MG63 (cell line): ENCODE results near the gene MACROD2. TPM values are rescaled to one million over a fixed set of nuclear protein-coding genes. Genes with fewer than 3 reads are reported as not detected.

Experiments
- DNase-seq: peaks from one replicate; pipeline ENCODE4 v3.0.0-alpha.2; 2020
- H3K27me3 ChIP-seq: fragments of 250-450 bp; sonication (Bioruptor Pico); 2 replicates; pipeline ENCODE4 v1.5.1; 2020; ENCODE audit warnings: mild to moderate bottlenecking, moderate library complexity
- H3K36me3 ChIP-seq: fragments of 250-450 bp; sonication (Bioruptor Pico); 2 replicates; pipeline ENCODE4 v1.5.1; 2020; ENCODE audit warnings: mild to moderate bottlenecking, moderate library complexity
- H3K4me3 ChIP-seq: fragments of 250-450 bp; sonication (Bioruptor Pico); 2 replicates; pipeline ENCODE4 v1.5.1; 2020; ENCODE audit warnings: mild to moderate bottlenecking, moderate library complexity
- H3K9me3 ChIP-seq: fragments of 250-450 bp; sonication (Bioruptor Pico); 2 replicates; pipeline ENCODE4 v1.5.1; 2020; ENCODE audit warnings: mild to moderate bottlenecking, moderate library complexity
- total RNA-seq: library from RNA; depleted of rRNA; stranded (reverse); fragments of >200 nt; shearing (Covaris generic); gene quantifications from 2 replicates; pipeline ENCODE4 v1.2.3, GENCODE V29; 2014; ENCODE audit warnings: low replicate concordance

The MACROD2 gene
- total RNA-seq, 1 experiment from 2014 or later: 0.66 TPM

- Histone ChIP-seq H3K4me3 (no peak overlapping the region), H3K27me3 (no peaks in the 10 kb centered on the region), H3K9me3 (no peaks in the 10 kb centered on the region), H3K36me3 (no peaks in the 10 kb centered on the region)
- DNase-seq: no peak
These were observed 1401.6 kb downstream of the MACROD2 start for GRCh38 chr20:15396900-15397299.

GRCh38 chr20:15399781-15400180 lies 1404.5 kb downstream of the MACROD2 start:
- no peak for DNase-seq
- H3K4me3 ChIP-seq: no peak overlapping the region
- H3K36me3 ChIP-seq: no peaks in the 10 kb centered on the region
- H3K9me3 ChIP-seq: no peaks in the 10 kb centered on the region
- no peaks in the 10 kb centered on the region for H3K27me3 ChIP-seq

GRCh38 chr20:15406072-15406471 lies 1410.8 kb downstream of the MACROD2 start:
- Histone ChIP-seq H3K27me3 (no peaks in the 10 kb centered on the region), H3K4me3 (no peak overlapping the region), H3K9me3 (no peaks in the 10 kb centered on the region), H3K36me3 (no peaks in the 10 kb centered on the region)
- DNase-seq: no peak

DNA sequence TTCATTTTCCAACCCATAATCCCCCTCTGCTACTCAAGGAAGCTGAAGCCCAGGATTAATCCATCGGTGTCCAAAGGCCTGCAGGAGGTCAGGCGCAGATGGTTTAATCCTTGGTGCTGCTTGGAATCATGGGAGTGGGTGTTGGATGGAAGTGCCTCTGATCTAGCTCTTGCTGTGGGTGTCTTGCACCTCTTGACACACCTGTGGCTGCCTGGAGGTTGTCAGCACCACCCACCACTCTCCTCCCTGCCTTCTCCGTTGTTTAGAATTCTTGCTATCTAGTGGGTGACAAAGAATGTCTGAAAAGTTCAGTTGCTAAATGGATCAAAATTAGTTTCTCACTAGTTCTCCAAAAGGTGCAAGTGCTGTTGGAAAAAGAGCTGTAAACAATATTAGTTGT lies 1416.5 kb downstream of the MACROD2 start:
- no peak for DNase-seq
- H3K4me3 ChIP-seq: no peak overlapping the region
- H3K27me3 ChIP-seq: no peaks in the 10 kb centered on the region
- no peaks in the 10 kb centered on the region for H3K36me3 ChIP-seq
- H3K9me3 ChIP-seq: no peaks in the 10 kb centered on the region

- H3K9me3 ChIP-seq: no peaks in the 10 kb centered on the region
- no peaks in the 10 kb centered on the region for H3K36me3 ChIP-seq
- no peak overlapping the region for H3K4me3 ChIP-seq
- no peak for DNase-seq
- H3K27me3 ChIP-seq: no peaks in the 10 kb centered on the region
These were observed 1420.6 kb downstream of the MACROD2 start for GRCh38 chr20:15415908-15416307.

GRCh38 chr20:15419856-15420255 lies 1424.5 kb downstream of the MACROD2 start:
- DNase-seq: no peak
- Histone ChIP-seq H3K4me3 (no peak overlapping the region), H3K27me3 (no peaks in the 10 kb centered on the region), H3K36me3 (no peaks in the 10 kb centered on the region), H3K9me3 (no peaks in the 10 kb centered on the region)

DNA sequence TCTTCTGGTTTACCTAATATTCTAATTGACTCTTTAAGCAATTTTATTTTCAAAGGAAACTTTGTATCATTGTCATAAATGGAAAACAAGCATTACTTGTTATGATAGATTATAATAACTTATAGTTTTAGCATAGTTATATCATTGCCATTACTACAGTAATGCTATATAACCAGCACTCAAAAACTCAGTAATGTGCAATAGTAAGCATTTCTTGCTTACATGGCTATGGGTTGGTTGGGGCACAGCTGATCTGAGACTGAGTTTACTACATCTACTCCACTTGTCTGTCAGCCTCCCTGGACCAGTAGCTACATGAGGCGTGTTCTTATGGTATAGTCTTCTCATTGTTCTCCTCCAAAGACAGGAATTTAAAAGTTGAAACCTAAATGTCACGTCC lies 1427.7 kb downstream of the MACROD2 start:
- Histone ChIP-seq H3K9me3 (no peaks in the 10 kb centered on the region), H3K4me3 (no peak overlapping the region), H3K27me3 (no peaks in the 10 kb centered on the region), H3K36me3 (no peaks in the 10 kb centered on the region)
- DNase-seq: no peak

- Histone ChIP-seq H3K36me3 (no peaks in the 10 kb centered on the region), H3K4me3 (no peak overlapping the region), H3K9me3 (no peaks in the 10 kb centered on the region), H3K27me3 (no peaks in the 10 kb centered on the region)
- no peak for DNase-seq
These were observed 1444.2 kb downstream of the MACROD2 start for GRCh38 chr20:15439551-15439950.

- no peak for DNase-seq
- Histone ChIP-seq H3K9me3 (no peaks in the 10 kb centered on the region), H3K36me3 (no peaks in the 10 kb centered on the region), H3K4me3 (no peak overlapping the region), H3K27me3 (no peaks in the 10 kb centered on the region)
These were observed 1444.9 kb downstream of the MACROD2 start for GRCh38 chr20:15440049-15440820.

DNA sequence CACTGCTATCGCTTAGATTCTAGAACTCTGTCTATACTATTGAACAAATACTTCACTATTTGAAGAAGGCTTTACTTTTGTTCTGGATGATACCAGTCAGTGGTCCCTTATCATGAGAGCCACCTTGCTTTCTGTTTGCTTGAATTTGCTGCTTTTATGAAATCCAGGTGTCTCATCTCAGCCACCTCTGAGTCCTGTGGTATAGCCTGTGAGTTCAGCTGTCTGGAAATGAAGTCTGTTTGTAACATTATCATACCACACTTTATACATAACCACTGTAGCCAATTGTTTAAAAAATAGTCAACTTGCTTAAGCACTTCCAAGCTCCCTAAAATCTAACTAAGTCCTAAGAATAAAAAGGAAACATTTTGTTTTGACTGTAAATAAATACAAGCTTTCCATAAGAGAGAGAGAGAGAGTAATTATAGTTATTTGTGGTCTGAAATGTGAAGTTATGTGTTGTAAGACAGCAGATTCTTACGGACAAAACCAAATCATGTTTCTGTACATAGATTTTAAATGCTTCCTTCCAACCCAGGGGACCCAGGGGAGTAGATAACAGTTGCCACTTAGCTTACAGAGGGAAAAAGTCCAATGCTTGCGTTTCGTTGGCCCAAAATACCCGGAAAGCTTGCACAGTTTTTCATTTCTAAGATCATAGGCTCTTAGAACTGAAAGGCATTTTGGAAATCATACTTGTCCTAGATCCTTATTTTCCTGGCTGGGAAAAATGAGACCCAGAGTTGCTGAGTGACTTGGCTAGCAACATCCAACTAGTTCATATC lies 1449.9 kb downstream of the MACROD2 start:
- Histone ChIP-seq H3K9me3 (no peaks in the 10 kb centered on the region), H3K4me3 (no peak overlapping the region), H3K27me3 (no peaks in the 10 kb centered on the region), H3K36me3 (no peaks in the 10 kb centered on the region)
- no peak for DNase-seq

- DNase-seq: no peak
- Histone ChIP-seq H3K9me3 (no peaks in the 10 kb centered on the region), H3K36me3 (no peaks in the 10 kb centered on the region), H3K27me3 (no peaks in the 10 kb centered on the region), H3K4me3 (no peak overlapping the region)
These were observed 1451.1 kb downstream of the MACROD2 start for GRCh38 chr20:15446373-15446772.

DNA sequence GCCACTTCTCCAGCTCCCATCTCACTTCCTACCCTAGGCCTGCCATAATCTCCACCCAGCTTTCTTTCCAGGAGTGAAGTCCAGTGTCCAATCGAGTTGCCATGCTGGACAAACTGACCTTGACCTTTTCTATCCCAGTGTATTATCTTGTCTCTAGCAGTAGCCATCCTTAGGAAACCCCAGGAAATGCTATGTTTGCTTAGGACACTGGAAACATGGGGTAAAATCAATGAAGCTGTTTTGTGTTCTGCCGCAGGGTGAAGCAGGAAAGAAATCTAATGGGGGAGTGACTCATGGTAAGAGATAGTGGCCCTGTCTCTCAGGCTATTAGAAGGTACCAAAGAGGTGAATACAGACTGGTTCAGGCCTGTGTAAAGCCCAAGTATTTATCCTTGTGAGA lies 1452.2 kb downstream of the MACROD2 start:
- H3K27me3 ChIP-seq: no peaks in the 10 kb centered on the region
- H3K4me3 ChIP-seq: no peak overlapping the region
- H3K36me3 ChIP-seq: no peaks in the 10 kb centered on the region
- DNase-seq: no peak
- no peaks in the 10 kb centered on the region for H3K9me3 ChIP-seq

DNA sequence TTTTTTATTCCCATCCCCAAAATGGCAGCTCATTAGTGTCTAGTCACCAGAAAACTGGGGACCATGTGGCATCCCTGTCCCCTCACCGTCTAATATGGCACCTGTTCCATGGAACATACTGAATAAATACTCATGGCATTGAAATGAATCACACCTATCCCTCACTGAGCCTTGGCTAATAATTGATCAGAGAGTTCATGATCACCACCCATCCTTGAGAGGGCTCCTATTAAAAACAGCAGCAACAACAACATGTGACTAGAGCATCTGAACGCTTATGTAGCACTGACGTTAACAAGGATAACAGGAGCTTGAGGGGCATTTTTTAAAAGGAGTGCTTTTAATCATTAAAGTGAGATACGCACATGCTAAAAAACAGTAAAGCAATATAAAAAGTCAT lies 1453.7 kb downstream of the MACROD2 start:
- H3K4me3 ChIP-seq: no peak overlapping the region
- H3K9me3 ChIP-seq: no peaks in the 10 kb centered on the region
- H3K27me3 ChIP-seq: no peaks in the 10 kb centered on the region
- no peaks in the 10 kb centered on the region for H3K36me3 ChIP-seq
- DNase-seq: no peak

DNA sequence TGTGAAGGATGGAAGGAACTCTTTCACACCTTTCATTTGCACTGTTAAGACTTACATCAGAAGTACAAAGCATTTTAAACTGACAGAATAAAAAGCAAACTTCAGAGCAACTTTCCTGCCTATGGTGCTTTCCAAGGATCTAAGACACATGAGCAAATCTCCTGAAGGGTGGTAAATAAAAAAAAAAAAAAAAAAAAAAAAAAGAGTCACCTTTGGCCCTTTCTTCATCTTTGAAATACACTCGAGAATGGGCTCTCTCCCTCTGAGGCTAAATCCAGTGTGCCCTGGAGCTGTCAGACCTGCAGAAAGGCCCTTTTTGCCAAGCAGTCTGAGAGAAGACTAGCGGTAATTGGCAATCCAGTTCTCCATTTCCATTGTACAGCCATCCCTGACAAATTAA lies 1455.9 kb downstream of the MACROD2 start:
- Histone ChIP-seq H3K4me3 (no peak overlapping the region), H3K9me3 (no peaks in the 10 kb centered on the region), H3K36me3 (no peaks in the 10 kb centered on the region), H3K27me3 (no peaks in the 10 kb centered on the region)
- no peak for DNase-seq

- Histone ChIP-seq H3K27me3 (no peaks in the 10 kb centered on the region), H3K4me3 (no peak overlapping the region), H3K9me3 (no peaks in the 10 kb centered on the region), H3K36me3 (no peaks in the 10 kb centered on the region)
- DNase-seq: no peak
These were observed 1460.0 kb downstream of the MACROD2 start for GRCh38 chr20:15455279-15455678.

DNA sequence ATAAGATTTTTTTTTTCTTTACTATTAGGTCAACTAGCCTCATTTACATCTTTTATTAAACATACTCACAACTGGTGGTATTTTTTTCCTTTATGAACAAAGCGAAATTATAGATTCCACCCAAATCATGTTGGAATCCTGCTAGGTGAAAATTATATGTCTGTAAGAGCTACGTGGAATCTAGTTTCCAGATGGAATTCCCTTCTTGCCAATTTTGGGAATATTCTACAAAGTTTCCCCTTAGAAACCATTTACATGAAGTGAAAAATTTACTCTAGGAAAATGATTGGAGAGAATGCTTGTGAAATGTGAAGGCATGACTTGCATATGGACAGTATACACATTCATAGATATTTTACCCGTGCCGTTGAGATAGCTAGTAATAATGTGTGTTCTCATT lies 1466.6 kb downstream of the MACROD2 start:
- H3K36me3 ChIP-seq: no peaks in the 10 kb centered on the region
- H3K27me3 ChIP-seq: no peaks in the 10 kb centered on the region
- no peak overlapping the region for H3K4me3 ChIP-seq
- DNase-seq: no peak
- H3K9me3 ChIP-seq: no peaks in the 10 kb centered on the region

DNA sequence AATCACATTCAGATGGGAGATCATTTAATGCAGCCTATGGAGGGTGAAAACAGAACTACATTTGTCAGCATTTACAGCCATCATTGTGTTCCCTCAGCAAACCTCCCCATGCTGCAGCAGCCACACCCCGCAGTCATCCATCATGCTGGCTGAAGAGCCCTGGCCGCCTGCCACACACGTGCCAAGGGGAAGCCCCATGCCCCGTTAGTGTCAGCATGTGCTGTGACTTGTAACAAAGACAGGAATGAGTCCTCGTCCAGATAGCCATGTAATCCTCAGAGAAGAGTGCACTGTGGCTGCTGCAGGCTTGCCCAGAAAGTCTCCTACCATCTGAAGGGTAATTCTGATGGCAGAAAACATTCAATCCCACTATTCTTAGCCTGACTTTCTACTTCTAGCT lies 1480.2 kb downstream of the MACROD2 start:
- Histone ChIP-seq H3K4me3 (no peak overlapping the region), H3K27me3 (no peaks in the 10 kb centered on the region), H3K36me3 (no peaks in the 10 kb centered on the region), H3K9me3 (no peaks in the 10 kb centered on the region)
- DNase-seq: peak; percentile 4

DNA sequence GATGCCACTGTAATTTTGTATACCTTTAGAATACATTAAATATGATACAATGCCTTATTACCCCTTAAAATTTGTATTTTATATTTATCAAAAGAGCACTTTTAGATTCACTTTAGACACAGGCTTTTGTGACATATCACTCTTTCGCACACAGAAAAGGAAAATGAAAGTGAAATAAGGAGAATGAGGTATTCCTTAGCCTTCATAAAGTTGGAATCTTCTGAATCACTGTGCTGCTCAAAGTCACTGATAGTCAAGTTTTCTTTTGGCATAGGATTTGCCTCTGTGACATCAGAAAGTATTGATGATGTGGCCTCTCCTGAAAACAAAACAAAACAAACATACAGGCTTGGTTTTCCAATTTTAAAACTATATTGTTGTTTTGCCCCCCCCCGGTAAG lies 1480.9 kb downstream of the MACROD2 start:
- Histone ChIP-seq H3K9me3 (no peaks in the 10 kb centered on the region), H3K4me3 (no peak overlapping the region), H3K27me3 (no peaks in the 10 kb centered on the region), H3K36me3 (no peaks in the 10 kb centered on the region)
- no peak for DNase-seq
